ENCODE results near the gene BPIFB3.

DNA sequence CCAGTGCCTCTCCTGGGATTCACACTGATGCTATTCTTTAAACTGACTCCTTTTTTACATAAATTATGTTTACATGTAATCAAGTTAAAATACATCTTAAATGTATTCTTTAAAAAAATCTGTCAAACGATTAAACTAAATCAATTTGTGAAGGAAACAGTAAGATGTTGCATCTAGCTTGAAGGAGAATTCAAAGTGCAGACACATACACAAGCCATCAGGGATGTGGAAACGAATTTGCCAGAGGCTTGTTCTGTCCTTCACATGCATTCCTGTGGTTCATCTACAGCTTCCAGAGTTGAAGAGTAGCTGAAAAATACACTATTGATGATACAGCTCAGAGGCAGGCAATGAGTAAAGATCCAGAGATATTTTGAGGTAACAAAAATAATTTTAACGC is 7.3 kb upstream of the BPIFB3 start:
- no peak for TF ChIP-seq POLR2A (IDR thresholded peaks at IDR 0.05)
- TF ChIP-seq CTCF (IDR thresholded peaks at IDR 0.05) = no peak

Measured in heart left ventricle (tissue), 13 donors.